ENCODE measurements around the gene DCTN2. TPM values are rescaled to one million over a fixed set of nuclear protein-coding genes. Genes with fewer than 3 reads are reported as not detected.

The DCTN2 gene
- polyA plus RNA-seq, 2 of the 4 experiments (the other 2 are of a cell fraction), result 169 to 211 TPM

- TF ChIP-seq PHF8 (IDR thresholded peaks at IDR 0.05; ENCODE audit: borderline replicate concordance, low read depth) (no peak), ESRRA (IDR thresholded peaks at IDR 0.05; ENCODE audit: borderline replicate concordance, low read length) (no peak), POLR2A (IDR thresholded peaks at IDR 0.05; ENCODE audit: low read length) (no peak), FOSL2 (IDR thresholded peaks at IDR 0.05) (no peak), FOSL2 (CRISPR knock-in tag; IDR thresholded peaks at IDR 0.05) (no peak), NFE2L2 (conservative IDR thresholded peaks at IDR 0.05; ENCODE audit: low read length) (no peak), MAFK (IDR thresholded peaks at IDR 0.05; ENCODE audit: partially characterized antibody) (no peak), GATA3 (IDR thresholded peaks at IDR 0.05; ENCODE audit: borderline replicate concordance) (no peak)
- TF ChIP-seq, protein P1, sequence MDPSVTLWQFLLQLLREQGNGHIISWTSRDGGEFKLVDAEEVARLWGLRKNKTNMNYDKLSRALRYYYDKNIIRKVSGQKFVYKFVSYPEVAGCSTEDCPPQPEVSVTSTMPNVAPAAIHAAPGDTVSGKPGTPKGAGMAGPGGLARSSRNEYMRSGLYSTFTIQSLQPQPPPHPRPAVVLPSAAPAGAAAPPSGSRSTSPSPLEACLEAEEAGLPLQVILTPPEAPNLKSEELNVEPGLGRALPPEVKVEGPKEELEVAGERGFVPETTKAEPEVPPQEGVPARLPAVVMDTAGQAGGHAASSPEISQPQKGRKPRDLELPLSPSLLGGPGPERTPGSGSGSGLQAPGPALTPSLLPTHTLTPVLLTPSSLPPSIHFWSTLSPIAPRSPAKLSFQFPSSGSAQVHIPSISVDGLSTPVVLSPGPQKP (IDR thresholded peaks at IDR 0.05; ENCODE audit: low read depth, low read length), result no peak
- TF ChIP-seq, protein P2, sequence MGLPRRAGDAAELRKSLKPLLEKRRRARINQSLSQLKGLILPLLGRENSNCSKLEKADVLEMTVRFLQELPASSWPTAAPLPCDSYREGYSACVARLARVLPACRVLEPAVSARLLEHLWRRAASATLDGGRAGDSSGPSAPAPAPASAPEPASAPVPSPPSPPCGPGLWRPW (IDR thresholded peaks at IDR 0.05), result no peak
- Histone ChIP-seq H3K27ac (no peak overlapping the region), H3K4me2 (no peak overlapping the region), H3K9me3 (no peaks in the 10 kb centered on the region), H3K4me1 (no peaks in the 10 kb centered on the region), H3K4me3 (no peak overlapping the region)
- ChIA-PET CTCF (interaction anchor here (0.9 to 9.3 kb wide), 4 partner anchors 14 to 167 kb away, joined by 3 to 104 read pairs (median 4); no protein-coding TSS in a partner anchor), POLR2A (no interaction called here)
- ATAC-seq (no peak), DNase-seq (ENCODE audit: low read depth in 1 of 2, low spot score in 1 of 2) (no peak), FAIRE-seq (no peak)
- 72% methylated on average over 18 of the region's 18 CpGs for WGBS (ENCODE audit: missing lambda C conversion rate)
Observed at GRCh38 chr12:57569858-57570257, 22.9 kb upstream of the DCTN2 start.

DNA sequence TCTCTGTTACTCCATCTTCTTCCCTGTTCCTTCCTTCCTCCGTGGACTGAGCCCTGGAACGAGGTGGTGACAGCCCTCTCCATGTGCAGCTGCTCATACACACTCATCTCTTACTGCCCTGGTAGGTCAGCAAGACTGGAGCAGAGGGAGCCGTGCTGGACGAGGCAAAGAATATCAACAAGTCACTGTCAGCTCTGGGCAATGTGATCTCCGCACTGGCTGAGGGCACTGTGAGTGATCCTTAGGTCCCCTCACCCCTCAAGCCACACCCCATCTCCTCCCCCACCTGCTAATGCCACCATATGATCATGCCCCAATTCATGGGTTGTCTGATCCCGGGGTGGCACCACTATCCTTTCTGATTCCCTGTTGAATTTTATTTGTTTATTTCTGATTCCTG, 21.8 kb upstream of the DCTN2 start:
- CTCF ChIA-PET, result interaction anchor here (1.0 to 9.3 kb wide), 2 partner anchors 15 to 168 kb away, joined by 3 to 104 read pairs; no protein-coding TSS in a partner anchor
- 43% methylated on average over 6 of the region's 6 CpGs for WGBS (ENCODE audit: missing lambda C conversion rate)

GRCh38 chr12:57564178-57564740, 17.3 kb upstream of the DCTN2 start:
- FAIRE-seq, result no peak
- ChIA-PET POLR2A (no interaction called here), CTCF (interaction anchor here (0.6 to 4.7 kb wide), 4 partner anchors 19 to 105 kb away, joined by 3 to 41 read pairs (median 4); partner anchors contain the start of genes B4GALNT1 and GLI1)

More for the DNA sequence above, 21.8 kb upstream of the DCTN2 start:
- Histone ChIP-seq H3K27ac (no peak overlapping the region), H3K4me3 (no peak overlapping the region), H3K4me1 (no peaks in the 10 kb centered on the region), H3K9me3 (no peaks in the 10 kb centered on the region), H3K4me2 (no peak overlapping the region)
- TF ChIP-seq NFE2L2 (conservative IDR thresholded peaks at IDR 0.05; ENCODE audit: low read length) (no peak), POLR2AphosphoS2 (conservative IDR thresholded peaks at IDR 0.05; ENCODE audit: low read length) (no peak), RFX5 (IDR thresholded peaks at IDR 0.05) (no peak)
- POLR2A ChIA-PET, result no interaction called here
- ATAC-seq (no peak; a peak in 2 of 6 replicates), FAIRE-seq (no peak), DNase-seq (ENCODE audit: low read depth in 1 of 2, low spot score in 1 of 2) (no peak)

More at GRCh38 chr12:57564178-57564740, 17.3 kb upstream of the DCTN2 start:
- TF ChIP-seq ATOH8 (CRISPR knock-in tag; IDR thresholded peaks at IDR 0.05; ENCODE audit: low read depth) (no peak), PBX3 (IDR thresholded peaks at IDR 0.05) (no peak), HOXB13 (CRISPR knock-in tag; IDR thresholded peaks at IDR 0.05; ENCODE audit: low read depth) (no peak), ZFP36 (IDR thresholded peaks at IDR 0.05; ENCODE audit: borderline replicate concordance, partially characterized antibody) (no peak)
- no peak overlapping the region for H3K4me3 ChIP-seq
- 45% methylated on average over 7 of the region's 7 CpGs for WGBS (ENCODE audit: missing lambda C conversion rate)
- no peak overlapping the region for H3K4me2 ChIP-seq
- no peak overlapping the region for H3K27ac ChIP-seq
- no peak for DNase-seq (ENCODE audit: low read depth in 1 of 2, low spot score in 1 of 2)
- H3K4me1 ChIP-seq, result peaks cover 6% of the 10 kb centered on the region; the same call in 1 of the 3 replicates
- H3K9me3 ChIP-seq, result no peaks in the 10 kb centered on the region
- ATAC-seq, result no peak

Data from A549 (cell line).